Activated naive CD4-positive, alpha-beta T cell treated with anti-CD3 and anti-CD28 coated beads, Interleukin-2, amount 50 U/mL, for 24 hours (primary cell): ENCODE measurements around the gene PLEKHM2.

Source experiments
- H3K27ac Mint-ChIP-seq: one replicate; pipeline ENCODE4 v1.8.0; 2021; ENCODE audit warnings: mild to moderate bottlenecking, mixed read lengths
- H3K27me3 Mint-ChIP-seq: one replicate; pipeline ENCODE4 v1.8.0; 2021; ENCODE audit warnings: mixed read lengths
- H3K36me3 Mint-ChIP-seq: one replicate; pipeline ENCODE4 v1.8.0; 2021; ENCODE audit warnings: mixed read lengths
- H3K4me1 Mint-ChIP-seq: one replicate; pipeline ENCODE4 v1.8.0; 2021; ENCODE audit warnings: mixed read lengths
- H3K4me3 Mint-ChIP-seq: one replicate; pipeline ENCODE4 v1.8.0; 2021; ENCODE audit warnings: mild to moderate bottlenecking, mixed read lengths
- H3K9me3 Mint-ChIP-seq: one replicate; pipeline ENCODE4 v1.8.0; 2021; ENCODE audit warnings: mixed read lengths

Gene PLEKHM2

DNA sequence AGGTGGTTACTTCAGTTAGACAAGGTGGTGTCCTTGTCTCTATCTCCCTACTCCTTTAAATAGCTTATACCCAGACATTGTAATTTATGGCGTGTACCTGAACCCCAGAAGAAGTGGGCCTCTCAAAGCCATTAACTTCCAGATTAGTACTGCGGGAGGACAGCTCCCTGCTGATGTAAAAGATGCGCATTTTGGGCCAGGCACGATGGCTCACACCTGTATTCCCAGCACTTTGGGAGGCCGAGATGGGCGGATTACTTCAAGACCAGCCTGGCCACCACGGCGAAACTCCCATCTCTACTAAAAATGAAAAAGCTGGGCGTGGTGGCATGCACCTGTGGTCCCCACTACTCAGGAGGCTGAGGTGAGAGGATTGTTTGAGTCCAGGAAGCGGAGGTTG lies 15.0 kb upstream of the PLEKHM2 start:
- H3K9me3 Mint-ChIP-seq: no peaks in the 10 kb centered on the region
- H3K4me1 Mint-ChIP-seq: peaks cover 5% of the 10 kb centered on the region
- H3K36me3 Mint-ChIP-seq: peaks cover 1% of the 10 kb centered on the region
- no peak overlapping the region for H3K4me3 Mint-ChIP-seq
- H3K27me3 Mint-ChIP-seq: no peaks in the 10 kb centered on the region
- H3K27ac Mint-ChIP-seq: no peak overlapping the region

DNA sequence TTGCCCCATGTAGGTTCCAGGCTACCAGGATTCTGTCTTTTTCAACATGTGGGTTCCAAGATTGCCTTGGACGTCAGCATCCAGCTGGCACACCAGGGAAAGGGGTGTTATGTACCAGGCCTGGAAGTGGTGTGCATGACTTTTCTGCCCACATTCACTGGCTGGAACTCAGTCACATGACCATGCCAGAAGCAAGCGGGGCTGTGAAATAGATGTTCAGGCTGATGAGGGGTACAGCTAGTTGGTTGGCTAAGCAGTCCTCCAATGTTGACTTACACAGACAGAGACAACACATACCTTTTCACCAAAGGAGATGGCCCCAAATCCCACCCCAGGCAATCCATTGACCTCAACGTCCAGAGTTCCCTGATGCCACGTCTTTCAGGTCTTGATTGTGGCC lies 14.3 kb upstream of the PLEKHM2 start:
- Mint-ChIP-seq H3K4me3 (no peak overlapping the region), H3K9me3 (no peaks in the 10 kb centered on the region), H3K27ac (no peak overlapping the region), H3K4me1 (peaks cover 5% of the 10 kb centered on the region), H3K27me3 (no peaks in the 10 kb centered on the region), H3K36me3 (peaks cover 1% of the 10 kb centered on the region)

DNA sequence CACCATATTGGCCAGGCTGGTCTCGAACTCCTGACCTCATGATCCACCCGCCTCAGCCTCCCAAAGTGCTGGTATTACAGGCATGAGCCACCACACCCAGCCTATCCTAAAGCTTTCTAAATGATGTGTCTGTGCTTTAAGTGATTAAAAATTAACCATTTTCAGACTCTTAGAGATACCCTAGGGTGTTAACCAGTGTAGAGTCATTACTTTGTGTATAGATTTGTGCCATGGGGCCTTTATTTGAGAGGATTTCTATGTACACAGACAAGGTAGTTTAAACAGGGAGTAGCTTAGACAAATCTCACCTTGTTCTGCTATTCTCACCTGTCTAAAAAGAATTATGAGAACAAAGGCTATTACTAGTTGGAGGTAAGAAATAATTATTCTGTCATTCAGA lies 12.7 kb upstream of the PLEKHM2 start:
- Mint-ChIP-seq H3K36me3 (peaks cover 1% of the 10 kb centered on the region), H3K27ac (peak overlapping the region; percentile 57), H3K4me3 (no peak overlapping the region), H3K9me3 (no peaks in the 10 kb centered on the region), H3K4me1 (peaks cover 5% of the 10 kb centered on the region), H3K27me3 (no peaks in the 10 kb centered on the region)

DNA sequence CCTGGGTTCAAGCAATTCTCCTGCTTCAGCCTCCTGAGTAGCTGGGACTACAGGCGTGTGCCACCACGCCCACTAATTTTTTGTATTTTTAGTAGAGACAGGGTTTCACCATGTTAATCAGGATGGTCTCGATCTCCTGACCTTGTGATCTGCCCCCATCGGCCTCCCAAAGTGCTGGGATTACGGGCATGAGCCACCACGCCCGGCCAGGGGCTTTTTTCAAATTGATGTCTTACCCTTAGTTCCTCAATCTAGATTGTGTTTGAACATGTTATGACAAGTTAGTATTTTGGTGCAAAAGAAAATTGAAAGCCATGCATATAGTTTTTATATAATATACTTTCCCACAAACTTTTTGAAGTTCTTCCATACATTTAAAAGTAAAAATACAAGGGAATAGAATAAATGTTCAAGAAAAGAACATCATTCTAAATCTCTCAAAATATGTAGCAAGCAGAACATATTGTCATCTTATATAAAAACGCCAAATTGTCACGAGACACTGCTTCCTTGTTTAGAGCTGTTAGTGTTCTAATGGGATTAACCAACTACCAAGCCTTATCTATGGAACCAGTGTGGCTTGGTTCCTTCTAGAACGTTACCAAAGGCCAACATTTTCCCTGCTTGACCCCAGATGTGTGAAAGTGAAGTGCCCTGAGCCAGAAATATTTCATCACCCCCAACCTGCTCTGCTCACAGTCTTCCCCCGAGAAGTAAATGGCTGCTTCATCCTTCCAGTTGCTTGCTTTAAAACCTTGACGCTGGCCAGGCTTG lies 9.5 kb upstream of the PLEKHM2 start:
- Mint-ChIP-seq H3K4me1 (peaks cover 5% of the 10 kb centered on the region), H3K9me3 (no peaks in the 10 kb centered on the region), H3K27ac (no peak overlapping the region), H3K36me3 (no peaks in the 10 kb centered on the region), H3K4me3 (no peak overlapping the region), H3K27me3 (no peaks in the 10 kb centered on the region)

DNA sequence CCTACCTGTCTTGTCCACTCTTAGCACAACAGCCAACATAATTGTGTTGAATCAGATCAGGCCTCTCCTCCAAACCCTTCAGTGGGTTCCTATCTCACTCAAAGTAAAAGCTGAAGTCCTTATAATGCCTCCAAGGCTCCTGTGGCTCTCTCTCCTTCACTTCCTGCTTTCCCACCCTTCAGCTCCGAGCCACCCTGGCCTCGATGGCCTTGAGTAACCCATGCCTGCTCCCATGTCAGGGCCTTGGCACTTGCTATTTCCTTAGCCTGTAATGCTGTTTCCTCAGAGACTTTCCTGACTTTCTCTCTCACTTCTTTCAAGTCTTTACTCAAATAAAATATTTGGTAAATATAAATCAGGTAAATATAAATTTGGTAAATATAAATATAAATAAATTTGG lies 8.1 kb upstream of the PLEKHM2 start:
- H3K4me3 Mint-ChIP-seq: no peak overlapping the region
- H3K27ac Mint-ChIP-seq: no peak overlapping the region
- no peaks in the 10 kb centered on the region for H3K36me3 Mint-ChIP-seq
- H3K4me1 Mint-ChIP-seq: peaks cover 7% of the 10 kb centered on the region
- H3K9me3 Mint-ChIP-seq: no peaks in the 10 kb centered on the region
- H3K27me3 Mint-ChIP-seq: no peaks in the 10 kb centered on the region

DNA sequence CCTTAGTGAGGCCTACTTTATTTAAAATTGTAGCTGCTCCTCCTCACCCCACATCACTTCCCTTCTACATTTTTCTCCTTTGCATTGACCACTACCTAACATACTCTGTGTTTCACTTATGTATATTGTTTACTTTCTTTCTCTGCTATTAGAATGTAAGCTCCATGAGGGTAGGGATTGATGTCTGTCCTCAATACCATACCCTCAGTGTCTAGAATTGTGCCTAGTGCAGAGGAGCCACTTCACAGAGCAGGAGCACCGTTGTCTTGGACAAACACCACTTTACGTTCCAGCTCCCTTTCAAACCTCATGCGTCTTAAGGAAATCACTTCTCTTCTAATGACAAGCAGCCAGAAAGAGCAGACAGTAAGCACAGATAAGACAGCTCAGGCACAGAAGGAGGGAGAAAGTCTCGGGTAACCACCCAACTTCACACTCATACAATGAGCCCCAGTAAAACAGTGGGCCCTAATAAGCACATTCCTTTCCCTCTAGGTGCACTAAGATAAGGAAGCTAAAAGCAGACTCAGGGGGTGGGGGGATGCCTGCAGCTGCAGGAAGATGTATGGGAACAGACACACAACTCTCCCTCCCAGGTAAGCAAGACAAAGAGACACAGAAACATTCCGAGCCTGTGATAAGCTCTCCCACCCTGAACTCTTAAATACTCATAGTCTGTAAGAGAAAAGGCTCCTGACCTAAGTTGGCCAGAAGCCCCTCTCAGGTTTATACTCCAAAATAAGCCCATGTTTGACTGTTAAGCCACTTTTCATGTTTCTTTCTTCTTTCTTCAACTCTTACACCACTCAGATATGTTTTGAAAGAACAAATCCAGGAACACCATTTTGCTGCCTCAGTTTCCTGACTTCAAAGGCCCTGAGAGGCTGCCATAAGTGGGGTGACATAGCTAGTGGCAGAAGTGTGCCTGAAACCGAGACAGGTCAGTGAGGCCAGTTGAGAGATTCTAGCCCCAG lies 7.1 kb upstream of the PLEKHM2 start:
- H3K27ac Mint-ChIP-seq: no peak overlapping the region
- H3K4me1 Mint-ChIP-seq: peaks cover 4% of the 10 kb centered on the region
- no peaks in the 10 kb centered on the region for H3K36me3 Mint-ChIP-seq
- H3K9me3 Mint-ChIP-seq: no peaks in the 10 kb centered on the region
- H3K4me3 Mint-ChIP-seq: no peak overlapping the region
- no peaks in the 10 kb centered on the region for H3K27me3 Mint-ChIP-seq

DNA sequence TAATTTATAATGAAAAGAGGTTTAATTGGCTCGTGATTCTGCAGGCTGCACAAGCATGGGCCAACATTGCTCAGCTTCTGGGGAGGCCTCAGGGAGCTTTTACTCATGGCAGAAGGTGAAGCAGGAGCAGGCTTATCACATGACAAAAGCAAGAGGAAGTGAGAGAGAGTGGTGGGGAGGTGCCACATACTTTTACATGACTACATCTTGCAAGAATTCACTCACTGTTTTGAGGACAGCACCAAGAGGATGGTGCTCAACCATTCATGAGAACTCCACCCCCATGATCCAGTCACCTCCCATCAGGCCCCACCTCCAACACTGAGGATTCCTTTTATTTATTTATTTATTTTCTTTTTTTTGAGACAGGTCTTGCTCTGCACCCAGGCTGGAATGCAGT lies 5.5 kb upstream of the PLEKHM2 start:
- Mint-ChIP-seq H3K36me3 (no peaks in the 10 kb centered on the region), H3K4me1 (peaks cover 4% of the 10 kb centered on the region), H3K27me3 (no peaks in the 10 kb centered on the region), H3K9me3 (no peaks in the 10 kb centered on the region), H3K27ac (no peak overlapping the region), H3K4me3 (no peak overlapping the region)

DNA sequence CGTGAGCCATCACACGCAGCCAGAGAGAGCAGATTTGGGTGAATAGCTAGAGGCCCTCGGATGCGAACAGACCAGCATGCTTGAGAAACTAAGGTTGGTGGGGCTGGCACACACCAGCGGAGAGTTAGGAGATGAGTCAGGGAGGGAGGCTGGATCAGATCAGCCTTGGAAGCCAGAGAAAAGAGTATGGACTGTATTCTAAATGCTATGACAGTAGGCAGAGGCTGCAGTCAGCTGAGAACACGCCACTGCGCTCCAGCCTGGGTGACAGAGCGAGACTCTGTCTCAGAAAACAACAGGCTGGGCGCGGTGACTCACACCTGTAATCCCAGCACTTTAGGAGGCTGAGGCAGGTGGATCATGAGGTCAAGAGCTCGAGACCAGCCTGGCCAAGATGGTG lies 4.0 kb upstream of the PLEKHM2 start:
- Mint-ChIP-seq H3K4me1 (peaks cover 7% of the 10 kb centered on the region), H3K36me3 (no peaks in the 10 kb centered on the region), H3K4me3 (no peak overlapping the region), H3K27ac (no peak overlapping the region), H3K9me3 (no peaks in the 10 kb centered on the region), H3K27me3 (no peaks in the 10 kb centered on the region)

DNA sequence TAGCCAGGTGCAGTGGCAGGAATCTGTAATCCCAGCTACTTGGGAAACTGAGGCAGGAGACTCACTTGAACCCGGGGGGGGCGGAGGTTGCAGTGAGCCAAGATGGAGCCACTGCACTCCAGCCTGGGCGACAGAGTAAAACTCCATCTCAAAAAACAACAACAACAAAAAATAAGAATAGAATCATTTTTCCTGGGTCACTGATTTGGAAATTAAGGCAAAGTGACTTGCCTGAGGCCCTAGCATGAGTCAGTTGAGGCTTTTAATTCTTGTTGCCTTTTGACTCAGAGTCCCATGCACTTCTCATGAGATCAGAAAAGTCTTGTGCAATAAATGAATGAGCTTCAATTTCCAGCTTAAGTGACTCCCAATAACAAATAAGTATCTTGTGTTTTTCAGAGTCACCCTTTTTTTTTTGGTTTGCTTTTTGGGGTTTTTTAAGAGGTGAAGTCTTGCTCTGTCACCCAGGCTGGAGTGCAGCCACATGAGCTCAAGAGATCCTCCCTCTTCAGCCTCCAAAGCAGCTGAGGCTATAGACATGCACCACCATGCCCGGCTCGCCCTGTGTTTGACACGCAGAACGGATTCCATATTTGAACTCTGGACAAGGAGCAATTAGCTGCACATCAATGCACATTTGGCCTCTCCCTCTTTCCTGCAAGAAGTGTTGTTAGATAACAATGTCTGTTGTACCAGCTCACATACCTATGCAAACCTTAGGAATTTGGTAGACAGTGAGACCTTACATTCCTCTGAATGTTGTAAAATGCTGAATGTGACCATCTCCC lies 3.4 kb upstream of the PLEKHM2 start:
- Mint-ChIP-seq H3K4me3 (no peak overlapping the region), H3K27ac (no peak overlapping the region), H3K4me1 (peaks cover 13% of the 10 kb centered on the region), H3K36me3 (no peaks in the 10 kb centered on the region), H3K27me3 (no peaks in the 10 kb centered on the region), H3K9me3 (no peaks in the 10 kb centered on the region)

DNA sequence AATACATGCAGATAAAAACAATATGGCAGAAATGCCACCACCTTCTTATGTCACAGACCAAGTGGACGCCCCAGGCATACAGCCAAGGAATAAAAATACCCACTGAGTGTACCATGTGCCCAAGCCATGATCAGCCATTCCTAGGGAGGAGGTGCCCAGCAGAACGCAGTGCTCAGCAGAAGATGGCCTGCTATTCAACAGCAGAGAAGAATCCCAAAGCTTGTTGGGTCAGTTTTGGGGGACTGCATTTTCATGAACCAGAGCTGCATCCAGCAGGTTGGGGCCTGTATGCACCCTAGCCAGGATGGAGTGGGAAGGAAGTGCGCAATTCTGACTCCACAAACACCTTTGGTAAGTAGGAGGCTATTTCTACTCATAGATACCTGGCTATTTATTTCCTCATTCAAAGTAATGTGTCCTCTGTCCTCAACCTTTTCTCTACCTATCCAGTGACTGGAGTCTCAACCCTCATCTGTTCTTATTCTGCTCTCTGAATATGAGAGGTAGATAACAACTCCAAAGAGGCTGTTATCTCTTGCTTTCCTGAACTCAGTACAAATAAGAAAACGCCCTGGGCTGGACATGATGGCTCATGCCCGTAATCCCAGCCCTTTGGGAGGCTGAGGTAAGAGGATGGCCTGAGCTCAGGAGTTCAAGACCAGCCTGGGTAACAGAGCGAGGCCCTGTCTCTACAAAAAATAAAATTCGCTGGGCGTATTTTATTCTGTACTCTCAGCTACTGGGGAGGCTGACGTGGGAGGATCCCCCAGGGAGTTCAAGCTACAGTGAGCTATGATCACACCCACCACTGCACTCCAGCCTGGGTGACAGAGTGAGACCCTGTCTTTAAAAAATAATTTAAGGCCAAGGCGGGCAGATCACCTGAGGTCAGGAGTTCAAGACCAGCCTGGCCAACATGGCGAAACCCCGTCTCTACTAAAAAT lies 2.5 kb upstream of the PLEKHM2 start:
- Mint-ChIP-seq H3K9me3 (no peaks in the 10 kb centered on the region), H3K4me3 (no peak overlapping the region), H3K36me3 (no peaks in the 10 kb centered on the region), H3K4me1 (peaks cover 18% of the 10 kb centered on the region), H3K27me3 (no peaks in the 10 kb centered on the region), H3K27ac (no peak overlapping the region)

DNA sequence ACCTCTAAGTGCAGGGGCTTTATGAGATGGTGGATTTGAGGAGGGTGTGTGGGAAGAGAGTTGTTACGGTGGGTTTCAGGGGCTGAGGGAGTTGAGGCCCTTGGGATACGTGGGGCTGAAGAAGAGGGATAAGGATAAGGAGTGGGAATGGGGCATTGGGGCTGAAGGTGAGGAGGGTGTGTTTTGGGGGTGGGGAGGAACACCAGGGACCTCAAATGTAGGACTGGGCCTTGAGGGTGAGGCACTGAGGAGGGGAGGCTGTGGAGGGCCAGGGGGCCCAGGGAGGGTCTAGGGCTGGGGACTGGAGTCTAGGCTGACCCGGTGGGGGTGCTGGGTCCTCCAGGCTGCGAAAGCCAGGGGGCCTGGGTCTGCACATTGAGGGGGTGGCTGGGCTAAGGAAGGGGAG lies 1.2 kb upstream of the PLEKHM2 start:
- Mint-ChIP-seq H3K4me1 (peaks cover 26% of the 10 kb centered on the region), H3K4me3 (peak overlapping the region; percentile 80), H3K36me3 (peaks cover 2% of the 10 kb centered on the region), H3K27me3 (no peaks in the 10 kb centered on the region), H3K9me3 (no peaks in the 10 kb centered on the region), H3K27ac (peak overlapping the region; percentile 87)

DNA sequence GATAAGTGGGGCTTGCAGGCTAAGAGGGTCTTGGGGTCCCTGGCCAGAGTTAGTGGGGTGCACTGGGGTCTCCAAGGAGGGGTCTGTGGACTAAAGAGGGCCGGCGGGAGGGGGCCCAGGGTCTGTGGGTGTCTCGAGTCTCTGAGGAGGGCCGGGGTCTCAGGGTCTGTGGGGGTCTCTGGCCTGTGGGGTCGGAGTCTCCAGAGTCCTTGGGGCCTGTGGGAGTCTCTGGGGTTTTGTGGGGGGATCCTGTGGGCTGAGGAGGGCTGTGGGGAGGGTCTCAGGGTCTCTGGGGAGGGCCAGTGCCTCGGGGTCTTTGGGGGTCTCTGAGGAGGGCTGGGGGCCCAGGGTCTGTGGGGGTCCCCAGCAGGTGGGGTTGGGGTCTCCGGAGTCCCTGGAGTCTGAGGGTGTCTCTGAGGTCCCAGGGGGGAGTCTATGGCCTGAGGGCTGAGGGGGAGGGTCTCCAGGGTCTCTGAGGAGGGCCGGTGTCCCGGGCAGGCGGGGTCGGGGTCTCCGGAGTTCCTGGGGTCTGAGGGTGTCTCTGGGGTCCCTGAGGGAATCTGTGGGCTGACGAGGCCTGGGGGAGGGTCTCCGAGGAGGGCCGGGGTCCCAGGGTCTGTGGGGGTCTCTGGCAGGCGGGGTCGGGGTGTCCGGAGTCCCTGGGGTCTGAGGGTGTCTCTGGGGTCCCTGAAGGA lies 628 bp upstream of the PLEKHM2 start:
- peak overlapping the region; percentile 80 for H3K4me3 Mint-ChIP-seq
- no peaks in the 10 kb centered on the region for H3K9me3 Mint-ChIP-seq
- peak overlapping the region; percentile 65 for H3K27ac Mint-ChIP-seq
- peaks cover 4% of the 10 kb centered on the region for H3K36me3 Mint-ChIP-seq
- peaks cover 28% of the 10 kb centered on the region for H3K4me1 Mint-ChIP-seq
- no peaks in the 10 kb centered on the region for H3K27me3 Mint-ChIP-seq

DNA sequence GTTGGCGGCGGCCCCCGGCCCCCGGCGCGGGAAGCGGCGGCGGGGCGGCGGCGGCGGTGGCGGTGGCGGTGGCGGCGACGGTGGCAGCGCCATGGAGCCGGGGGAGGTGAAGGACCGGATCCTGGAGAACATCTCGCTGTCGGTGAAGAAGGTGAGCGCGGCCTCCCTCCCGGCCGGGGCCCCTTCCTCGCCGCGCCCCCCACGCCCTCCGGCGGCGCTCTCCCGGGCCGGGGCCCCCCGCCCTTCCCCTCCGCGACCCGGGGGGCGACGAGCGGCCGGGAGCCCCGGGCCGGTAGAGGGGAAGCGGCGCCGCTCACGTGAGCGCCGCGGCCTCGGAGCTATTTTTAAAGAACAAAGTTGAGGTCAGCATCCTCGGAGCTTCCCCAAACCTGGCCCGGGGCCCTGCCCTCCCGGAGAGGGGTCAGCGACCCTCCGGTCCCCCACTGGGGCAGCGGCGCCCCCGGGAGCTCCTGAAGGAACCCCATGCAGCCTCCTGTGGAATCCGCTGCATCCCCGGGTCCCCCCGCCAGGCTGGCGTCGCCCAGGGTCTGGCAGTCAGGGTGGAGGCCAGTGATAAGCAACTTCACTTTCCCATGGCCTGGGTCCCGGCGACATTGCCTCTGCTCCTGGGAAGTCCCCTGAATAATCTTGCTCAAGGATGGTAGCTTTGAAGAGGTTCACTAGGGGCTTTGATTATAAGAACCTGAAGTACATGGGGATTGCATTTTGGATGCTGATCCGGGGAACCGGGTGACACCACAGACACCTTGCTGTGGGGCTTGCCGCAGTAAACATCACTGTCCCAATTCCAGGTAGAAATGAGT lies 560 bp downstream of the PLEKHM2 start:
- H3K4me1 Mint-ChIP-seq: peaks cover 28% of the 10 kb centered on the region
- H3K4me3 Mint-ChIP-seq: peak overlapping the region; percentile 91
- H3K27me3 Mint-ChIP-seq: no peaks in the 10 kb centered on the region
- H3K36me3 Mint-ChIP-seq: peaks cover 4% of the 10 kb centered on the region
- peak overlapping the region; percentile 97 for H3K27ac Mint-ChIP-seq
- H3K9me3 Mint-ChIP-seq: no peaks in the 10 kb centered on the region
